NK-92 (cell line): ENCODE data around the gene OPALIN.

Experiments
- DNase-seq: peaks from one replicate; lab custom pipeline; 2025; ENCODE audit not compliant: unreplicated experiment; lab: John Stamatoyannopoulos, UW

OPALIN gene

DNA sequence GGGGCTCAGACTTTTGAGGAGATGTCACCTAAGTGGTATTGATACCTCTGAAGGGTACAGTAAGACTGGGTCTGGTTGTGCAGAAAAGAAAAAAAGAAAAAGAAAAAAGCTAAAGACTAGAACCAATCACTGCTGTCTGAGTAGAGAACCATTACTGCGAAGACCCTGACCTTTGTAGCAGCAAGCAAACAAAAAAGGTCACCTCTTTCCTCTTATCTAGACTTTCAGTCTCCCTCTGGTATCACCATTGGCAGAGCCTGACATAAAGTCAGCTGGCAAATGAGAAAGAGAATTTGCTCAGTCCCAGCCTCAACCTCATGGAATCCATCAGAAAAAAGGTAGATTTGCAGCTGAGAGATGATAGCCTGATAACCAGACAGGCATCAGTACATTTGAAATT, 57.2 kb downstream of the OPALIN start:
- DNase-seq: no peak

DNA sequence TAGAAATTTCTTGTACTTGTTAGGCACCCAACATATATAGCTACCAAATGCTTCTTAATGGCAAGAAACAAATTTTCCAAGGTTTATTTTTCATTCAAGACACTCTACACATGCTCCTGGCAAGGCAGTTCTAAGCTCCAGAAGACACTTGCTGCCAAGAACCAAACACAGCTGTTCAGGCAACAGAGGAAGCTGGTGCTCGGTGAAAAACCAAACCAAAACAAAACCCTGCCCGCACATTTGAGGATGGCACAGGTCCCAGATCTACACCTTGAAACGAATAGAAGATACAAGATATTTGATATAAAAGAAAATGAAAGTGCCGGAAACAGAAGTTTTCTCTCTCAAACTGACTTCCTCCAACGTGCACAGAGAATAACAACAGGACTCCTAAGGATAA, 59.4 kb downstream of the OPALIN start:
- DNase-seq: no peak

DNA sequence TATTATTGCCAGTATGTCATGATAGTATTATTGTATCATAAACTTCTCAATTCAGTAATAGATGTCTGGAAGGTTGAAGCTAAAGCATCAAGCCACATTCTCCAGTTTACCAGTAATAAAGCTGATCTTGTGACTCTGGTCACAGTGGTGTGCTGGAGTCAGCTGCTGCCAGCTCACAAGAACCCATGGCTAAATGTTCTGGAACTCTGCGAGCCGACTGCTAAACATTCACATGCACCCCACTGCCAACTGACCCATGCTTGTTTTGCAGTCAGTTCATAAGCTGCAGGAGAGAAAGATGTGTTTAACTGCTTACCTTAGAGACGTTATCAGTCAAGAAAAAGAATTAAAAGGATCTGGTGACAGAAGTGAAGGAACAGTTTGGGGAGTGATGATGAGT, 60.4 kb downstream of the OPALIN start:
- no peak for DNase-seq

DNA sequence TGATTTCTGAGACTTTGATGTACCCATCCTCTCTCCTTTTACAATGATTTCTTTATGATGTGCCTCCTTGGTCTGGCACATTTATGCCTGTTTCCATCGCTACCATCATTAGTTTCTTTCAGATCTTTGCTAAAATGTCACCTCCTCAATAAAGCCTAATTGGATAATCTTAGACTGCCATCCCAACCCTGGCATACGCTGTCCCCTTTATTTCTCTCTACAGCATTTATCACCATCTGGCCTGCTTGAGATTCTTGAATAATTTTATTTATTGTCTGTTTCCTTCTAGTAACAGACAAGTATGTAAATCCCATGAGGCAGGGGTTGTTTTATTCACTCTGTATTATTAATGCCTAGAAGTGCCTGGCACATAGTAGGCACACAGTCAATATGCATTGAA, 61.3 kb downstream of the OPALIN start:
- no peak for DNase-seq

DNA sequence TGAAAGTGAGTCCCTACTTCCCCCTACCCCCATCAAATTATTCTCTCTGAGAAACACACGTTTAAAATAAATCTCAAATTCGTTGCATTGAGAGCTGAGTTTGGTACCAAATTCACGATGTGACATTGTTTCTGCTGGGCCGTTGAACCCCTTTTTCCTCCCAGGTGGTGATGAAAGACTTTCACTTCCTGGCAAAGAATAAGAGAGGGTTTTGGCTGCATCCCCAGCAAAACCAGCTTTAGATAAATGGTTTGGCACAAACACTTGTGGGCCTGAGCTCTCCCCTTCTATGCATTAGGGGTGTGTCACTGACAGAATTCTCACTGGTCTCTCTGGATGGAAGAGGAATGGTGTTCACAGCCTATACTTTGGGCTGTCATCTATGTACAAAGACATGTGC, 63.3 kb downstream of the OPALIN start:
- no peak for DNase-seq
